HAP-1 (cell line): ENCODE measurements around the gene RBMX2.
"Not testable (repeated sequence)": the region's sequence is repeated elsewhere in the genome, so short reads cannot be mapped to it uniquely, and the experiment has no call there.

ENCODE experiments used
- DNase-seq, 2 experiments: peaks; one replicate each; pipeline ENCODE4 v3.0.0-alpha.2; 2016 to 2020; ENCODE audit warnings: low spot score in 2 of 2
- H3K27me3 ChIP-seq: fragments of 250-450 bp; sonication (Bioruptor Pico); 2 replicates; pipeline ENCODE4 v1.5.1; 2020; ENCODE audit warnings: low read depth, mild to moderate bottlenecking, moderate library complexity
- H3K36me3 ChIP-seq: fragments of 250-450 bp; sonication (Bioruptor Pico); replicated peaks from 2 replicates; pipeline ENCODE4 v1.5.1; 2020; ENCODE audit warnings: mild to moderate bottlenecking
- H3K4me1 ChIP-seq: fragments of 250-450 bp; sonication (Bioruptor Pico); 2 replicates; pipeline ENCODE4 v1.5.1; 2020; ENCODE audit warnings: mild to moderate bottlenecking
- H3K4me3 ChIP-seq: fragments of 250-450 bp; sonication (Bioruptor Pico); 2 replicates; pipeline ENCODE4 v1.5.1; 2020; ENCODE audit warnings: mild to moderate bottlenecking, moderate library complexity
- H3K9me3 ChIP-seq: fragments of 250-450 bp; sonication (Bioruptor Pico); 2 replicates; pipeline ENCODE4 v1.5.1; 2020; ENCODE audit warnings: mild to moderate bottlenecking, moderate library complexity
- in situ Hi-C: fragments of 300-500 bp; cut with MboI; formaldehyde crosslinking; loops from 3 replicates; pipeline ENCODE4 v1.14.3; 2020; ENCODE audit warnings: low sequenced_read_pairs, inconsistent platforms, mixed read lengths

Gene RBMX2, protein sequence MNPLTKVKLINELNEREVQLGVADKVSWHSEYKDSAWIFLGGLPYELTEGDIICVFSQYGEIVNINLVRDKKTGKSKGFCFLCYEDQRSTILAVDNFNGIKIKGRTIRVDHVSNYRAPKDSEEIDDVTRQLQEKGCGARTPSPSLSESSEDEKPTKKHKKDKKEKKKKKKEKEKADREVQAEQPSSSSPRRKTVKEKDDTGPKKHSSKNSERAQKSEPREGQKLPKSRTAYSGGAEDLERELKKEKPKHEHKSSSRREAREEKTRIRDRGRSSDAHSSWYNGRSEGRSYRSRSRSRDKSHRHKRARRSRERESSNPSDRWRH

DNA sequence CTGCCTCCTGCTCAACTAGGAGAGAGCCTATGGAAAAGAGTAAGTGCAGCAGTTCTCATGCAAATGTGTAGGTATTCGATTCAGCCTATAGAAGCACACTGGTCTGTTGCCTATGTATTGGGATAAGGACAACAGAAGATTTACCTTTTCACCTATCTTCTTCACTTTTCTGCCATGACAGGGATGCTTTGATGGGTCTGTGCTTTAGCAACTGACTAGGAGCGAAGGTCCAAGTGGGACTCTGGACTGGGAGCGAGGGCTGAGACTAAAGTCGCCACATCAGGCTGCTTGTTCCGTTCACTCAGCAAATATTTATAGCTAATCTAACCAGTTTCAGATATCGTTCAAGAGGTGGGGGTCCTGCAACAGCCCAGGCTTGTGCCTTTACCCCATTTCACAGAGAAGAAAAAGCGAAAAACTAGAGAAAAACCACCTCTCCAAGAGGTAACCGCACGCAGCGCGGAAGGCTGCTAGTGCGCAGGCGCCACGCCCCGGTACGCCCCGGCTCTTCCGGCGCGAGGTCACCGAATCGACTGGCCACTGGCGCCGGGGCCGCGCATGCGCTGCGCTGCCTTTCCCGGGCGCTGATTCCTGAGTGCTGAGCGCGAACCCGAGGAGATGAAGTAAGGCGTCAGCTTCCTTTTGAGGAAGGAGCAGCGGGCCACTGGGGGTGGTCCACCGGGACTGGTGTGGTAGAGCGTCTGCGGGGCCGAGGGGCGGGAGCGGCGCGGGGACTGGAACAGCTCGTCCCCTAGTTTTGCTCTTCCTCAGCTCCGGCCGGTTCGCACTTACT lies at the start of gene RBMX2:
Gene RBMX2, plus strand, starts transcription at position 573 of the 793 bp plus-strand sequence. Its CDS starts 46 bp downstream, at position 619.
- Histone ChIP-seq H3K4me1 (peaks cover 5% of the 10 kb centered on the region), H3K36me3 (peaks cover 15% of the 10 kb centered on the region), H3K27me3 (no peaks in the 10 kb centered on the region), H3K4me3 (peak within 1 kb of the TSS; percentile 67), H3K9me3 (no peaks in the 10 kb centered on the region)
- in situ Hi-C loops: no loop called here
- DNase-seq: peak; percentile 82 to 88

DNA sequence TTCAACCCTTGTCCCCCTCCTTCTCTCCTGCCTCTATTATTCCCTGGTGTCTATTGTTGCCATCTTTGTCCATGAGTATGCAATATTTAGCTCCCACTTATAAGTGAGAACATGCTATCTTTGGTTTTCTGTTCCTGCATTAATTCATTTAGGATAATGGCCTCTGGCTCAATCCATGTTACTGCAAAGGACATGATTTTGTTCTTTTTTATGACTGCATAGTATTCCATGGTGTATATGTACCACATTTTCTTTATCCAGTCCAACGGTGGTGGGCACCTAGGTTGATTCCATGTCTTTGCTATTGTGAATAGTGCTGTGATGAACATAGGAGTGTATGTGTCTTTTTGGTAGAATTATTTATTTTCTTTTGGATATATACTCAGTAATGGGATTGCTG lies 49.7 kb upstream of the RBMX2 start:
- in situ Hi-C loops, H3K27me3 ChIP-seq, DNase-seq, H3K36me3 ChIP-seq, H3K9me3 ChIP-seq, H3K4me3 ChIP-seq, H3K4me1 ChIP-seq: not testable (repeated sequence)

DNA sequence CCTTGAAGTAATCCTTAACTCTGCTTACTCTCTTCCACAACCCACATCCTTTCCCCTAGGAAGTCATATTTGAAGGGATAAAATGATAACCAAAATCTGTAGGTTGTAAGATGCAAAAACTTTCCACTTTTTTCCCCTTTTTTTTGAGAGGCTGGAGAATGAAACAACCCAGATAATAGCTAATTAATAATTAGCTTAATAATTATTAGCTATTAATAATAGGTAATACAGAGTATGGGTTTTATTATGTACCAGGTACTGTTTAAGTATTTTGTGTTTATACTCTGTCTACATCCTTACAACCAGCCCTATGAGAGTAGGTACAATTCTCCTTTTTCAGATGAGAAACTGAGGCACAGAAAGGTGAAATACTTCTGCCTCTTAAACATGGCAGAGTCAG lies 25.7 kb upstream of the RBMX2 start:
- Histone ChIP-seq H3K4me1 (no peaks in the 10 kb centered on the region), H3K9me3 (no peaks in the 10 kb centered on the region), H3K4me3 (no peak overlapping the region), H3K27me3 (no peaks in the 10 kb centered on the region), H3K36me3 (no peaks in the 10 kb centered on the region)
- no peak for DNase-seq
- in situ Hi-C loops: no loop called here

DNA sequence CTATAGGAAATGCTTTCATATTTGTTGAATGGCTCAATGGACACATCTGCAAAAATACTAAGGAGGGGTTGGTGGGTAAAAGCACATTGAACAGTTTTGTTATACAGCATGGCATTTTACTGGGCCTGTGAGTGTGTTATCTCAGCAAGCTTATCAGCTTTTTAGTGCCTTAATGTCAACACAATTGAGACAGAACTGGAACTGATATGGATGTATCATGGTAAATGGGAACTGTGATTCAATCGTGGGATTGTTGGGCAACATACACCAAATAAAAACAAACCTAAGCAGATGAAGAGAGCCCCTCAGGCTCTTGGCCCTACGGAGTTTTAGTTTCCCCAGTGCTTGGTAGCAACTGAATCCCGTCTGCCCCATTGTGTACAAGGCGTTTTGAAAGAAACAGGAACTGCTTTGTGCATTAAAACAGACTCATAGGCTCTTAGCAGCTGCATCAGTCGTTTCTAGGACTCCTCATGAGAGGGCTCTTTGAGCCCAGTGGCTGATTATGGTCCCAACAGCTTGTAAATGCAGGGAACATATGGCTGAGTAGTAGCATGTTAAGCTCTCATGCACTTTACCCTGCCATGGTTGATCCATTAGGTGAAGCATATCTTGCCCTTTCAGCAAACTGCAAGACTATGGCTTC lies 23.6 kb upstream of the RBMX2 start:
- Histone ChIP-seq H3K27me3 (no peaks in the 10 kb centered on the region), H3K4me3 (no peak overlapping the region), H3K4me1 (no peaks in the 10 kb centered on the region), H3K9me3 (no peaks in the 10 kb centered on the region), H3K36me3 (no peaks in the 10 kb centered on the region)
- in situ Hi-C loops: no loop called here
- no peak for DNase-seq

DNA sequence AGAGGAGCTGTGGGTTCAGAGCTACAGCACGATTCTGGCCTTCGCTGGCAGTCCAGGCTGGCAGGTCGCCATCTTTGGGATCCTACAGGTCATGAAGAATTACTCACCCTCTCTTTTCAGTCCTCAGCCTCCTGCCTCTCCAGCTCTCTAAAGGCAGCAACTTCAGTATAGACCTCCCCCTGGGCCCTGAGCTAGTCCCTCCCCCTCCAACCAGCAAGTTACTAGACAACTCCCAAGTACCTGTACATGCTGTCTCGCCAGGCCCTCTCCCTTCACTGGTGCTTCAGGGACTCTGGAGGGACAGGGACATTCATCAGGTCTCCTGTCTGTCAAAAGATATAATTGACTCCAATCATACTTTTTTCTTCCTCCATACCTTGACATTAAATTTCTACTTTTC lies 16.3 kb upstream of the RBMX2 start, which contains the start of gene GPR119:
Gene GPR119, minus strand, starts transcription at position 155 of the 400 bp plus-strand sequence. CDS start 227 bp downstream, outside the sequence.
- H3K4me1 ChIP-seq: no peaks in the 10 kb centered on the region
- DNase-seq: no peak
- no peak within 1 kb of the TSS for H3K4me3 ChIP-seq
- in situ Hi-C loops: no loop called here
- no peaks in the 10 kb centered on the region for H3K9me3 ChIP-seq
- no peaks in the 10 kb centered on the region; the same call in 1 of the 2 replicates for H3K27me3 ChIP-seq
- H3K36me3 ChIP-seq: no peaks in the 10 kb centered on the region

DNA sequence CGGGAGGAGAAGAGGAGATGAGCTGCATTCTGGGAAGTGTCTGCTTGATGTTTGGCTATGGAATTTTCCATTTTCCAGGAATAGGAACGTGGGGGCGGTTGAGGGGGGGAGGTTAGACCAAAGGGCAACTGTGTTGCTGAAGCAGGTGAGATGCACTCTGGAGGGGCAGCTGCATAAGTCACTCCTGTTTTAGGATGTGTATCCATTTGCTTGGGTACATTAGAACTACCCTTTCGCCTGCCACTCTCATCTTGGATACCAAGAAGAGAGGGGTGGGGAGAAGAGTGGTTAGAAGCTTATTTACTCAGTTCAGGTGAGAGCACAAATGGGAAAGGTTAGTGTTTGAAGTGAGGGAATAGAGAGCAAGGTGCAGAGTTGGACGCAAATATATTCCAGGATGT lies 15.4 kb upstream of the RBMX2 start:
- in situ Hi-C loops: no loop called here
- DNase-seq: no peak
- H3K4me3 ChIP-seq: no peak overlapping the region
- no peaks in the 10 kb centered on the region for H3K4me1 ChIP-seq
- H3K9me3 ChIP-seq: no peaks in the 10 kb centered on the region
- no peaks in the 10 kb centered on the region for H3K36me3 ChIP-seq
- H3K27me3 ChIP-seq: no peaks in the 10 kb centered on the region; the same call in 1 of the 2 replicates

DNA sequence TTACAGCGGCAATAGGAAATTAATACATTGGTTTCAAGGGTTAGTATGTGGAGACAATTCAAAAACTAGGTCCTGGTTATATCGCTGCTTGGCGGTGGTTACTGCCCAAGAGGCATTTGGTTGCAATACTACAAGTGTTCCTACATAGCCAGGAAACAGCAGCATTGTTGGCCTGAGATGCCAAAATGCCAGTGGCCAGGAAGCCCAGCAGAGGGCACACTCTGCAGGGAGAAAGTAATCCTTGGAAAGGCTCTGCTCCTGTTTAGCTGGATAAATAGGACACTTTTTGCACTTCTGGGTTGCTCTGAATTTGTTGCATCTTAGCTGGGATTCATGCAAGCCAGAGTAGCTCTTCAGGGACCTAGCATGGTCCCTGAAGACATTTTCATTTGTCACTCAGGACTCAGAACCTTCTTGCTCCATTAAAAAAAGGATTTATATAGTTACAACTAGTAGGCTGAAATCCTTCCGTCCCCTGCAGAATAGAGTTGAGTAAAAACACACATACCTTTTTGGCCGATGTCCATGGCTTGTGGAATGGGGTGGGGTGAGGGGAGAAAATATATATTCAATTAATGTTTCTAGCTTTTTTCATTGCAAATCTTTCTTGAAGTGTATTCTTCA lies 8.2 kb upstream of the RBMX2 start:
- Histone ChIP-seq H3K36me3 (no peaks in the 10 kb centered on the region), H3K27me3 (peaks cover 4% of the 10 kb centered on the region; the same call in 1 of the 2 replicates), H3K9me3 (no peaks in the 10 kb centered on the region), H3K4me1 (no peaks in the 10 kb centered on the region), H3K4me3 (no peak overlapping the region)
- peak; percentile 59 to 70 for DNase-seq
- in situ Hi-C loops: loop anchor here (10.0 kb wide), 1 partner anchor 521 kb away; no protein-coding TSS in a partner anchor

DNA sequence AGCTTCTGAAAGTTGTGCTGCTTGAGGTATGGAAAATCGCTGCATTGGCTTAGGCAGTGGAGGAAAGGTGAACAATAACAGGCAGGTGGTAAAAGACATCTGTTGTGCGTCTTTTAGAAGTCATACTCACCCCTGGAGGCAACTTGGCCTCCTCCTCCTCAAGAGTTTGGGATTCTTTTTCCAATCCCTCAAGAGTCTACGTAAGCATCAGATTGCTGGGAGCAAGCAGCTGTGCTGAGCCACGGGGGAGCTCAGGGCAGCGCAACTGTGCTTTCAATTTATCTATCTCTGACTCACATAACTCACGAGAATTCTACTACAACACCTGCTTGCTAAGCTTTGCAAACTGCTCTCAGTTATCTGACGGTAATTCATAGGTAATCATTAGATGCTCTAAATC lies 6.4 kb upstream of the RBMX2 start:
- Histone ChIP-seq H3K9me3 (no peaks in the 10 kb centered on the region), H3K36me3 (no peaks in the 10 kb centered on the region), H3K27me3 (peaks cover 4% of the 10 kb centered on the region; the same call in 1 of the 2 replicates), H3K4me3 (no peak overlapping the region), H3K4me1 (no peaks in the 10 kb centered on the region; the same call in 1 of the 2 replicates)
- in situ Hi-C loops: loop anchor here (10.0 kb wide), 1 partner anchor 519 kb away; no protein-coding TSS in a partner anchor
- DNase-seq: no peak

DNA sequence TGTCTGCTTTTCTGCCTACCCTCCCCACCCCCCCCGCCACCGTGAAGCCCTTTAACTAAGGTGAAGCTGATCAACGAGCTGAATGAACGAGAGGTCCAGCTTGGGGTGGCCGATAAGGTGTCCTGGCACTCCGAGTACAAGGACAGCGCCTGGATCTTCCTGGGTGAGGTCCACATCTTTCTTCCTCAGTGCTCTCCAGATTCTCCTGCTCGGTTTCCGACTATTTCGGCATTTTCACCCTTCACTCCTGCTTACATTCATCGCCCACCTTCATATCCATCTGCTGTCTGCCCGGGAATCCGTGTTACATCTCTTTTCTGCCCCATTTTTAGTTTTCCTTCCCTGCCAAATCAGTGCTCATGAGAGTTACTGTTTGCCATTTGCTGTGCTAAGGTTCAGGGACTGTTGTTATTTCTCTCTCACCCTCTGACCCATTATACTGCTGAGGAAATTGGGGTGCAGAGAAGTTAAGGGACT lies 459 bp downstream of the RBMX2 start:
- no peaks in the 10 kb centered on the region for H3K9me3 ChIP-seq
- peak overlapping the region; percentile 67 for H3K4me3 ChIP-seq
- H3K27me3 ChIP-seq: no peaks in the 10 kb centered on the region
- peaks cover 16% of the 10 kb centered on the region for H3K36me3 ChIP-seq
- in situ Hi-C loops: no loop called here
- H3K4me1 ChIP-seq: peaks cover 5% of the 10 kb centered on the region
- DNase-seq: no peak

DNA sequence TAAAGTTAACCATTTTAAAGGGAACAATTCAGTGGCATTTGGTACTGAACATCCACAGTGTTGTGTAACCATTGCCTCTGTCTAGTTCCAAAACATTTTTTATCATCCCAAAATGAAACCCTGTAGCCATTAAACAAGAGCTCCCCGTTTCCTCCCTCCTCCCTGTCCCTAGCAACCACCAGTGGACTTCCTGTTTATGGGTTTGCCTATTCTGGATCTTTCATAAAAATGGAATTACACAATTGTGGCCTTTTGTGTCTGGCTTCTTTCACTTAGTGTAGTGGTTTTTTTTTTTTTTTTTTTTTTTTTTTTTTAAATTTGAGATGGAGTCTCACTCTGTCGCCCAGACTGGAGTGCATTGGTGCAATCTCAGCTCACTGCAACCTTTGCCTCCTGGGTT lies 11.6 kb downstream of the RBMX2 start:
- DNase-seq: no peak
- peaks cover 42% of the 10 kb centered on the region for H3K36me3 ChIP-seq
- no peak overlapping the region for H3K4me3 ChIP-seq
- H3K27me3 ChIP-seq: no peaks in the 10 kb centered on the region
- no peaks in the 10 kb centered on the region for H3K4me1 ChIP-seq
- in situ Hi-C loops: no loop called here
- H3K9me3 ChIP-seq: no peaks in the 10 kb centered on the region

DNA sequence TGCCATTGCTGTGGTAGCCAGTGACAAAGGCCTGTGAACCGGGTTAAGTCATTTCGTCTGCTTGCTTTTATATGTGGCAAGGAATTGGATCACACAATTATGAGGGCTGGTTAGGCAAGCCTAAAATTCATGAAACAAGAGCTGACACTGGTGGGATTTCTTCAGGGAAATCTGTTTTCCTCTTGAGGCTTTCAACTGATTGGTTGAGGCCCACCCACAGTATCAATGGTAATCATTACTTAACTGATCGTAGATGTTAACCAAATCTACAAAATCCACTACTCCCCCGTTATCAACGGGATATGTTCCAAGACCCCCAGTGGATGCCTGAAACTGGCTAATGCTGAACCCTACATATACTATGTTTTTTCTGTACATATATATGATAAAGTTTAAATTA lies 13.0 kb downstream of the RBMX2 start:
- no peak overlapping the region for H3K4me3 ChIP-seq
- no peak for DNase-seq
- no peaks in the 10 kb centered on the region for H3K27me3 ChIP-seq
- in situ Hi-C loops: no loop called here
- H3K9me3 ChIP-seq: no peaks in the 10 kb centered on the region
- H3K36me3 ChIP-seq: peaks cover 28% of the 10 kb centered on the region
- H3K4me1 ChIP-seq: no peaks in the 10 kb centered on the region

DNA sequence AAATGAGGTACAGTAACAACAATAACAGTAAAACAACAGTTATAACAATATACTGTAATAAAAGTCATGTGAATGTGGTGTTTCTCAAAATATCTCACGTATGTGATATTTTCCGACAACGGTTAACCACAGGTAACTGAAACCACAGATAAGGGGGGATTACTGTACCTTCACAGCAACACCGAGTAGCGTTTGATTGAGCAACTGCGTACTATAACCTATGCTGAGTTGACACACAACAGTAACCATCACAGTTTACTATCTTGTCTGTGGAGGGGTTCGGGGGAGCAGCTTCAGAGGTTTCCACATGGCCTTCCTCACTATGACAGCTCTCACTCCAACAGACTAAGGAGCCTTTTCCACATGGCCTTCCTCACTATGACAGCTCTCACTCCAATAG lies 13.4 kb downstream of the RBMX2 start:
- in situ Hi-C loops: no loop called here
- Histone ChIP-seq H3K4me3 (no peak overlapping the region), H3K4me1 (no peaks in the 10 kb centered on the region), H3K27me3 (no peaks in the 10 kb centered on the region), H3K36me3 (peaks cover 24% of the 10 kb centered on the region), H3K9me3 (no peaks in the 10 kb centered on the region)
- no peak for DNase-seq

DNA sequence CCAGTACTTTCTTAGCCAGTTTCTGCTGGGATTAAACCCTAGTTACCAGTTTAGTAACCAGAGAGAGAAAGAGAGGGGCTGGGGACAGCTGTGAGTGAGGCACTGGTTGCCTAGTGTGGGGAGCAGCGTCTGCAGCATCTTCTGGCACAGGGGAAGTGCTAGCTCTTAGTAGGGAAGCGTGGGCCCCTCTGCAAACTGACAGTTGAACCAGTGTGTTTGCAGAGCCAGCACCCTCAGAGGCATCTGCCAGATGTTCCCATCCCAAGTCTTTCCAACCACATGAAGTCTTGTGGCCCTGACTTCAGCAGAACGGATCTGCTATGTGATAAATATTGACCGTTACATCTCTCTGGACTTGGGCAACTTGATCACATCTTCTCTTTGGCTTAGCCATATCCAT lies 15.0 kb downstream of the RBMX2 start:
- Histone ChIP-seq H3K27me3 (no peaks in the 10 kb centered on the region), H3K4me1 (no peaks in the 10 kb centered on the region), H3K9me3 (no peaks in the 10 kb centered on the region), H3K4me3 (no peak overlapping the region), H3K36me3 (peaks cover 9% of the 10 kb centered on the region)
- no peak for DNase-seq
- in situ Hi-C loops: no loop called here
